SK-N-SH (cell line): ENCODE measurements around the gene CPAMD8. TPM values are rescaled to one million over a fixed set of nuclear protein-coding genes. Genes with fewer than 3 reads are reported as not detected.

ENCODE experiments used
- CTCF ChIA-PET: fragments of 300-600, 350-600 bp; formaldehyde crosslinking; extraction: SDS; loops from one replicate; lab custom pipeline; 2021; lab: Yijun Ruan, JAX
- POLR2A ChIA-PET: fragments of 350-600 bp; sonication (Branson Sonifier 250); formaldehyde crosslinking; extraction: SDS; loops from one replicate; lab custom pipeline; 2020; ENCODE audit warnings: antibody characterized with exemption, inconsistent platforms; lab: Yijun Ruan, JAX
- DNase-seq: peaks from one replicate; pipeline ENCODE4 v3.0.0; 2012
- H2AFZ ChIP-seq: fragments of 200-600 bp; sonication (generic); 2 replicates; pipeline ENCODE4 v1.8.1; 2016; ENCODE audit warnings: antibody characterized with exemption, mild to moderate bottlenecking, low read depth
- H3F3A ChIP-seq: fragments of 200-600 bp; sonication (generic); replicated peaks from 2 replicates; pipeline ENCODE3; 2016; ENCODE audit warnings: antibody characterized with exemption, mild to moderate bottlenecking; ENCODE audit not compliant: insufficient read depth
- H3K27ac ChIP-seq, 2 experiments: fragments of 200-500 bp in 1 of 2; fragments of 200-600 bp in 1 of 2; sonication (Bioruptor generic) in 1 of 2; sonication (generic), shearing (Covaris generic) in 1 of 2; 2 replicates each; pipeline versions ENCODE4 v1.5.1 to v1.6.1; 2014 to 2016; ENCODE audit warnings: low read depth in 2 of 2, inconsistent platforms in 1 of 2, low read length in 1 of 2, mild to moderate bottlenecking in 1 of 2, mixed read lengths in 1 of 2
- H3K27me3 ChIP-seq: fragments of 200-600 bp; sonication (generic), shearing (Covaris generic); 2 replicates; pipeline ENCODE4 v1.6.1; 2016; ENCODE audit warnings: mixed run types; ENCODE audit not compliant: insufficient read depth
- H3K36me3 ChIP-seq, 2 experiments: fragments of 200-500 bp in 1 of 2; fragments of 200-600 bp in 1 of 2; sonication (Bioruptor generic) in 1 of 2; sonication (generic) in 1 of 2; replicated peaks in 1 of 2; 2 replicates each; pipeline versions ENCODE3 to v1.5.1; 2014 to 2016; ENCODE audit warnings: low read length in 1 of 2, mild to moderate bottlenecking in 1 of 2; ENCODE audit not compliant: insufficient read depth in 2 of 2, control insufficient read depth in 1 of 2
- H3K4me1 ChIP-seq, 2 experiments: fragments of 200-500 bp in 1 of 2; fragments of 200-600 bp in 1 of 2; sonication (Bioruptor generic) in 1 of 2; sonication (generic), shearing (Covaris generic) in 1 of 2; 2 replicates each; pipeline versions ENCODE4 v1.5.1 to v1.6.1; 2014 to 2016; ENCODE audit warnings: low read depth in 1 of 2, low read length in 1 of 2, mixed run types in 1 of 2; ENCODE audit not compliant: insufficient read depth in 2 of 2, control insufficient read depth in 1 of 2
- H3K4me2 ChIP-seq: fragments of 200-600 bp; sonication (generic), shearing (Covaris generic); 2 replicates; pipeline ENCODE4 v1.6.1; 2017; ENCODE audit warnings: mixed run types
- H3K4me3 ChIP-seq, 2 experiments: fragments of 200-500 bp in 1 of 2; fragments of 200-600 bp in 1 of 2; sonication (Bioruptor generic) in 1 of 2; sonication (generic), shearing (Covaris generic) in 1 of 2; 2 replicates each; pipeline versions ENCODE4 v1.5.1 to v1.8.1; 2014 to 2016; ENCODE audit warnings: low read depth in 2 of 2, inconsistent platforms in 1 of 2, low read length in 1 of 2, mild to moderate bottlenecking in 1 of 2, mixed read lengths in 1 of 2, moderate library complexity in 1 of 2
- H3K79me2 ChIP-seq: fragments of 200-600 bp; sonication (generic); 2 replicates; pipeline ENCODE4 v1.8.1; 2017; ENCODE audit warnings: mild to moderate bottlenecking; ENCODE audit not compliant: insufficient read depth
- H3K9ac ChIP-seq: fragments of 200-600 bp; sonication (generic); 2 replicates; pipeline ENCODE4 v1.6.1; 2017; ENCODE audit warnings: mixed run types
- H3K9me2 ChIP-seq: fragments of 200-600 bp; sonication (generic); 2 replicates; pipeline ENCODE4 v1.6.1; 2017; ENCODE audit warnings: mixed run types
- H3K9me3 ChIP-seq: fragments of 200-600 bp; sonication (generic); 2 replicates; pipeline ENCODE4 v1.6.1; 2017; ENCODE audit warnings: mixed run types, mild to moderate bottlenecking, moderate library complexity
- H4K20me1 ChIP-seq: fragments of 200-600 bp; sonication (generic); 2 replicates; pipeline ENCODE4 v1.6.1; 2017; ENCODE audit warnings: mild to moderate bottlenecking, mixed run types; ENCODE audit not compliant: insufficient read depth
- CHD2 ChIP-seq: fragments of 150-350 bp; IDR thresholded peaks from 2 replicates; pipeline ENCODE4 v1.6.1; 2018; ENCODE audit warnings: low read length; ENCODE audit not compliant: partially characterized antibody
- FOSL2 ChIP-seq: IDR thresholded peaks from 2 replicates; pipeline ENCODE4 v1.4.0; 2012; ENCODE audit warnings: low read depth, mild to moderate bottlenecking, moderate library complexity, borderline replicate concordance
- FOXM1 ChIP-seq: IDR thresholded peaks from 2 replicates; pipeline ENCODE4 v1.4.0; 2012; ENCODE audit warnings: low read depth, mild to moderate bottlenecking
- GABPA ChIP-seq: IDR thresholded peaks from 2 replicates; pipeline ENCODE4 v1.4.0; 2012; ENCODE audit warnings: low read depth, mild to moderate bottlenecking
- GATA2 ChIP-seq: sonication (generic); formaldehyde crosslinking; IDR thresholded peaks from 2 replicates; pipeline ENCODE4 v1.5.0; 2020; ENCODE audit warnings: mild to moderate bottlenecking, missing genetic modification reagents
- JUND ChIP-seq: IDR thresholded peaks from 2 replicates; pipeline ENCODE4 v1.4.0; 2012
- NRF1 ChIP-seq: IDR thresholded peaks from 2 replicates; pipeline ENCODE4 v1.6.1; 2012; ENCODE audit warnings: low read depth, mild to moderate bottlenecking, low read length
- PBX3 ChIP-seq: IDR thresholded peaks from 2 replicates; pipeline ENCODE4; 2012
- RAD21 ChIP-seq: IDR thresholded peaks from 2 replicates; pipeline ENCODE4 v1.6.1; 2012; ENCODE audit warnings: mild to moderate bottlenecking, low read length
- SIN3A ChIP-seq: IDR thresholded peaks from 2 replicates; pipeline ENCODE4 v1.6.1; 2012; ENCODE audit warnings: low read depth, mild to moderate bottlenecking, low read length, moderate library complexity, borderline replicate concordance
- TAF1 ChIP-seq: IDR thresholded peaks from 2 replicates; pipeline ENCODE4 v1.6.1; 2012; ENCODE audit warnings: low read depth, mild to moderate bottlenecking, low read length, moderate library complexity, borderline replicate concordance
- TCF12 ChIP-seq: IDR thresholded peaks from 2 replicates; pipeline ENCODE4 v1.4.0; 2012
- USF1 ChIP-seq: IDR thresholded peaks from 2 replicates; pipeline ENCODE4 v1.4.0; 2012; ENCODE audit warnings: low read depth, borderline replicate concordance
- YY1 ChIP-seq: IDR thresholded peaks from 2 replicates; pipeline ENCODE4 v1.4.0; 2012; ENCODE audit warnings: low read depth, mild to moderate bottlenecking
- WGBS: methylation state at CpG from one replicate; pipeline ENCODE4 v1.1.6; 2017; ENCODE audit warnings: low lambda C conversion rate; 5-methylcytosine and 5-hydroxymethylcytosine counted together
- polyA plus RNA-seq, 3 experiments: library from polyadenylated mRNA; depleted of rRNA; stranded (reverse); fragments of >200 nt; gene quantifications; 2 replicates each; pipeline ENCODE4 v1.2.3, GENCODE V29; 2012

CPAMD8 gene
- polyA plus RNA-seq, 1 of the 3 experiments (the other 2 are of a cell fraction) = 1.2 TPM

DNA sequence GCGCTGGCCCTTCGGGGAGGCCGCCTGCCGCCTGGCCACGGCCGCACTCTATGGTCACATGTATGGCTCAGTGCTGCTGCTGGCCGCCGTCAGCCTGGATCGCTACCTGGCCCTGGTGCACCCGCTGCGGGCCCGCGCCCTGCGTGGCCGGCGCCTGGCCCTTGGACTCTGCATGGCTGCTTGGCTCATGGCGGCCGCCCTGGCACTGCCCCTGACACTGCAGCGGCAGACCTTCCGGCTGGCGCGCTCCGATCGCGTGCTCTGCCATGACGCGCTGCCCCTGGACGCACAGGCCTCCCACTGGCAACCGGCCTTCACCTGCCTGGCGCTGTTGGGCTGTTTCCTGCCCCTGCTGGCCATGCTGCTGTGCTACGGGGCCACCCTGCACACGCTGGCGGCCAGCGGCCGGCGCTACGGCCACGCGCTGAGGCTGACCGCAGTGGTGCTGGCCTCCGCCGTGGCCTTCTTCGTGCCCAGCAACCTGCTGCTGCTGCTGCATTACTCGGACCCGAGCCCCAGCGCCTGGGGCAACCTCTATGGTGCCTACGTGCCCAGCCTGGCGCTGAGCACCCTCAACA lies 136.6 kb downstream of the CPAMD8 start:
- H3K4me1 ChIP-seq = peaks cover 0 to 16% of the 10 kb centered on the region in 2 experiments; a peak in 1 of 4 replicates
- ChIA-PET CTCF (interaction anchor here (0.9 kb wide), 1 partner anchor 49 kb away, joined by 3 read pairs; no protein-coding TSS in a partner anchor), POLR2A (no interaction called here)
- H3K36me3 ChIP-seq = no peaks in the 10 kb centered on the region
- TF ChIP-seq GATA2 (CRISPR knock-in tag) = no peak
- TF ChIP-seq CHD2 = no peak
- TF ChIP-seq GABPA = no peak
- no peak for TF ChIP-seq PBX3
- no peak for TF ChIP-seq NRF1
- no peak for TF ChIP-seq TAF1
- no peak for TF ChIP-seq SIN3A
- TF ChIP-seq USF1 = no peak
- no peak for TF ChIP-seq FOXM1
- no peak for TF ChIP-seq YY1
- TF ChIP-seq JUND = no peak
- no peak for TF ChIP-seq RAD21
- TF ChIP-seq FOSL2 = no peak
- H3K79me2 ChIP-seq = no peaks in the 10 kb centered on the region
- no peak overlapping the region for H3K4me2 ChIP-seq
- no peaks in the 10 kb centered on the region for H4K20me1 ChIP-seq
- H3F3A ChIP-seq = no peaks in the 10 kb centered on the region
- no peaks in the 10 kb centered on the region for H3K9me2 ChIP-seq
- 94% methylated on average over 6 of the region's 48 CpGs for WGBS
- no peaks in the 10 kb centered on the region for H3K27me3 ChIP-seq
- H2AFZ ChIP-seq = no peak overlapping the region
- H3K9me3 ChIP-seq = no peaks in the 10 kb centered on the region
- no peak overlapping the region for H3K4me3 ChIP-seq
- H3K9ac ChIP-seq = no peak overlapping the region
- DNase-seq = no peak
- no peak overlapping the region for H3K27ac ChIP-seq

GRCh38 chr19:16889366-16889882 lies 137.2 kb downstream of the CPAMD8 start:
- no peaks in the 10 kb centered on the region for H3K79me2 ChIP-seq
- peaks cover 0 to 16% of the 10 kb centered on the region in 2 experiments; a peak in 1 of 4 replicates for H3K4me1 ChIP-seq
- TF ChIP-seq TCF12 (no peak), TAF1 (no peak)
- TF ChIP-seq, all 33 proteins: peak for 0
- H3K4me3 ChIP-seq = no peak overlapping the region
- H3K9me2 ChIP-seq = no peaks in the 10 kb centered on the region
- H3F3A ChIP-seq = no peaks in the 10 kb centered on the region
- no peaks in the 10 kb centered on the region for H3K36me3 ChIP-seq
- ChIA-PET CTCF (interaction anchor here (0.9 kb wide), 1 partner anchor 48 kb away, joined by 3 read pairs; no protein-coding TSS in a partner anchor), POLR2A (no interaction called here)
- H3K27ac ChIP-seq = no peak overlapping the region
- no peaks in the 10 kb centered on the region for H3K27me3 ChIP-seq
- no peak overlapping the region for H3K9ac ChIP-seq
- no peaks in the 10 kb centered on the region for H3K9me3 ChIP-seq
- H3K4me2 ChIP-seq = 0 out of 2 replicates have a peak overlapping the region, but pooled peaks have one; percentile 15
- DNase-seq = peak; percentile 90
- WGBS = 42% methylated on average over 5 of the region's 22 CpGs
- no peak overlapping the region for H2AFZ ChIP-seq
- H4K20me1 ChIP-seq = no peaks in the 10 kb centered on the region
